Epithelial cell of proximal tubule (primary cell): ENCODE measurements around the gene TAF1A. TPM values are rescaled to one million over a fixed set of nuclear protein-coding genes. Genes with fewer than 3 reads are reported as not detected.

Experiments
- DNase-seq: peaks from one replicate; pipeline ENCODE4 v3.0.0-alpha.2; 2011; ENCODE audit warnings: low read depth
- H3K4me3 ChIP-seq: 2 replicates; pipeline ENCODE4 v1.5.1; 2011; ENCODE audit warnings: low read depth, mild to moderate bottlenecking, low read length
- CTCF ChIP-seq: conservative IDR thresholded peaks from 2 replicates; pipeline ENCODE4 v1.5.1; 2012; ENCODE audit warnings: low read depth, mild to moderate bottlenecking, low read length
- total RNA-seq: library from RNA; depleted of rRNA; stranded (reverse); fragments of >200 nt; gene quantifications from 2 replicates; pipeline ENCODE4 v1.2.3, GENCODE V29; 2015

TAF1A gene
- total RNA-seq, 1 donor from 2014 or later: 10.5 TPM

GRCh38 chr1:222543817-222544216 lies 45.9 kb downstream of the TAF1A start:
- no peak for DNase-seq
- TF ChIP-seq CTCF: no peak

GRCh38 chr1:222540598-222540995 lies 49.1 kb downstream of the TAF1A start:
- DNase-seq: no peak
- no peak overlapping the region for H3K4me3 ChIP-seq
- no peak for TF ChIP-seq CTCF

More at GRCh38 chr1:222543817-222544216, 45.9 kb downstream of the TAF1A start:
- H3K4me3 ChIP-seq: no peak overlapping the region

- DNase-seq: no peak
- H3K4me3 ChIP-seq: no peak overlapping the region
- TF ChIP-seq CTCF: no peak
Observed at GRCh38 chr1:222539951-222540597, 49.7 kb downstream of the TAF1A start.

- TF ChIP-seq CTCF: no peak
- DNase-seq: no peak
- no peak overlapping the region for H3K4me3 ChIP-seq
Observed at GRCh38 chr1:222535455-222535854, 54.3 kb downstream of the TAF1A start.

GRCh38 chr1:222530852-222531251 lies 58.9 kb downstream of the TAF1A start:
- TF ChIP-seq CTCF: no peak
- no peak overlapping the region for H3K4me3 ChIP-seq
- DNase-seq: no peak

- DNase-seq: no peak
- no peak overlapping the region for H3K4me3 ChIP-seq
- TF ChIP-seq CTCF: no peak
Observed at GRCh38 chr1:222529916-222530315, 59.8 kb downstream of the TAF1A start.

GRCh38 chr1:222529181-222529580 lies 60.6 kb downstream of the TAF1A start:
- H3K4me3 ChIP-seq: no peak overlapping the region
- DNase-seq: no peak
- TF ChIP-seq CTCF: no peak
